ENCODE results near the gene TEX52. TPM values are rescaled to one million over a fixed set of nuclear protein-coding genes. Genes with fewer than 3 reads are reported as not detected.

The TEX52 gene
- total RNA-seq, 2 donors from 2014 or later = 0.22 to 0.29 TPM

- Histone ChIP-seq H3K27ac (ENCODE audit: low read depth, low read length) (no peak overlapping the region), H3K9me3 (ENCODE audit: control insufficient read depth, low read length) (no peaks in the 10 kb centered on the region), H3K36me3 (ENCODE audit: control insufficient read depth, insufficient read depth, low read length) (peaks cover 50% of the 10 kb centered on the region), H3K27me3 (ENCODE audit: control insufficient read depth, insufficient read depth, low read length, poor library complexity, severe bottlenecking) (no peaks in the 10 kb centered on the region), H3K9ac (ENCODE audit: extremely low read depth, low read length, poor library complexity, severe bottlenecking) (no peak overlapping the region), H3K4me1 (ENCODE audit: control insufficient read depth, insufficient read depth, low read length) (no peaks in the 10 kb centered on the region), H3K4me3 (ENCODE audit: low read length) (no peak overlapping the region)
- 88 to 95% methylated on average over 5 to 12 of the region's 12 CpGs for WGBS, 2 experiments (ENCODE audit: insufficient coverage in 1 of 2, insufficient read length in 1 of 2)
- Mint-ChIP-seq H3K36me3 (ENCODE audit: low read depth) (peaks cover 52% of the 10 kb centered on the region), H3K27ac (peak overlapping the region; percentile 19), H3K4me1 (peaks cover 6% of the 10 kb centered on the region), H3K27me3 (ENCODE audit: insufficient read depth) (peaks cover 10% of the 10 kb centered on the region), H3K4me3 (no peak overlapping the region), H3K9me3 (no peaks in the 10 kb centered on the region)
- TF ChIP-seq CTCF (conservative IDR thresholded peaks at IDR 0.05) = no peak
- no peak for DNase-seq
Measured at GRCh38 chr12:2858944-2859421, 2.1 kb upstream of the TEX52 start.

GRCh38 chr12:2858334-2858733, 1.5 kb upstream of the TEX52 start:
- Histone ChIP-seq H3K36me3 (ENCODE audit: control insufficient read depth, insufficient read depth, low read length) (peaks cover 44% of the 10 kb centered on the region), H3K4me3 (ENCODE audit: low read length) (no peak overlapping the region), H3K9ac (ENCODE audit: extremely low read depth, low read length, poor library complexity, severe bottlenecking) (no peak overlapping the region), H3K27me3 (ENCODE audit: control insufficient read depth, insufficient read depth, low read length, poor library complexity, severe bottlenecking) (no peaks in the 10 kb centered on the region), H3K4me1 (ENCODE audit: control insufficient read depth, insufficient read depth, low read length) (no peaks in the 10 kb centered on the region), H3K27ac (ENCODE audit: low read depth, low read length) (no peak overlapping the region), H3K9me3 (ENCODE audit: control insufficient read depth, low read length) (no peaks in the 10 kb centered on the region)
- DNase-seq = no peak
- TF ChIP-seq CTCF (conservative IDR thresholded peaks at IDR 0.05) = no peak
- H3K4me1 Mint-ChIP-seq = peaks cover 6% of the 10 kb centered on the region
- H3K27ac Mint-ChIP-seq = peak overlapping the region; percentile 19
- 87 to 93% methylated on average over 2 of the region's 2 CpGs for WGBS, 2 experiments (ENCODE audit: insufficient coverage in 1 of 2, insufficient read length in 1 of 2)
- H3K4me3 Mint-ChIP-seq = no peak overlapping the region
- peaks cover 10% of the 10 kb centered on the region for H3K27me3 Mint-ChIP-seq (ENCODE audit: insufficient read depth)
- H3K36me3 Mint-ChIP-seq (ENCODE audit: low read depth) = peaks cover 46% of the 10 kb centered on the region
- no peaks in the 10 kb centered on the region for H3K9me3 Mint-ChIP-seq

- peak overlapping the region; percentile 74 for H3K27ac Mint-ChIP-seq
Measured at GRCh38 chr12:2857576-2857975, 737 bp upstream of the TEX52 start.

More at GRCh38 chr12:2857576-2857975, 737 bp upstream of the TEX52 start:
- no peak for TF ChIP-seq CTCF (conservative IDR thresholded peaks at IDR 0.05)
- H3K4me1 Mint-ChIP-seq = peaks cover 6% of the 10 kb centered on the region
- H3K9me3 Mint-ChIP-seq = no peaks in the 10 kb centered on the region
- Histone ChIP-seq H3K36me3 (ENCODE audit: control insufficient read depth, insufficient read depth, low read length) (peaks cover 36% of the 10 kb centered on the region), H3K9me3 (ENCODE audit: control insufficient read depth, low read length) (no peaks in the 10 kb centered on the region), H3K9ac (ENCODE audit: extremely low read depth, low read length, poor library complexity, severe bottlenecking) (no peak overlapping the region), H3K4me3 (ENCODE audit: low read length) (no peak overlapping the region), H3K4me1 (ENCODE audit: control insufficient read depth, insufficient read depth, low read length) (no peaks in the 10 kb centered on the region), H3K27ac (ENCODE audit: low read depth, low read length) (peak overlapping the region; percentile 66), H3K27me3 (ENCODE audit: control insufficient read depth, insufficient read depth, low read length, poor library complexity, severe bottlenecking) (no peaks in the 10 kb centered on the region)
- no peak overlapping the region for H3K4me3 Mint-ChIP-seq
- DNase-seq = no peak
- H3K27me3 Mint-ChIP-seq (ENCODE audit: insufficient read depth) = peaks cover 10% of the 10 kb centered on the region
- WGBS, 2 experiments (ENCODE audit: insufficient coverage in 1 of 2, insufficient read length in 1 of 2) = 92 to 96% methylated on average over 7 of the region's 7 CpGs
- H3K36me3 Mint-ChIP-seq (ENCODE audit: low read depth) = peaks cover 39% of the 10 kb centered on the region

All from endodermal cell (in vitro differentiated cells).